IMR-90 (cell line): Measurements from ENCODE around the gene GPR27. TPM values are rescaled to one million over a fixed set of nuclear protein-coding genes. Genes with fewer than 3 reads are reported as not detected.

Experiments used
- ATAC-seq: fragments of 200-7000 bp; cut with Tn5 transposase; 2 replicates; pipeline ENCODE4 v1.9.1; 2020; ENCODE audit warnings: low read depth, mild to moderate bottlenecking, moderate library complexity
- Bru-seq: library from RNA; stranded (reverse); fragments of 400-500 nt; gene quantifications from one replicate; lab custom pipeline; 2021; lab: Mats Ljungman, UMichigan
- BruChase-seq, 2 experiments: library from RNA; stranded (reverse); fragments of 400-500 nt; gene quantifications; one replicate each; lab custom pipeline; 2021; lab: Mats Ljungman, UMichigan
- BruUV-seq: library from RNA; stranded (reverse); fragments of 400-500 nt; replicated peaks from 2 replicates; lab custom pipeline; 2021; lab: Mats Ljungman, UMichigan
- CTCF ChIA-PET: fragments of 300-600 bp; formaldehyde crosslinking; extraction: SDS; loops from one replicate; lab custom pipeline; 2021; ENCODE audit warnings: antibody characterized with exemption; lab: Yijun Ruan, JAX
- POLR2A ChIA-PET: fragments of 300-600 bp; sonication (Branson Sonifier 250); formaldehyde crosslinking; loops from one replicate; lab custom pipeline; 2022; ENCODE audit warnings: antibody characterized with exemption; ENCODE audit not compliant: unreplicated experiment; lab: Charles Lee
- DNase-seq: peaks from one replicate; pipeline ENCODE4 v3.0.0; 2013
- H2AFZ ChIP-seq: replicated peaks from 2 replicates; pipeline ENCODE3; 2013; ENCODE audit warnings: low read length, mild to moderate bottlenecking; ENCODE audit not compliant: poor library complexity
- H2AK5ac ChIP-seq: 2 replicates; pipeline ENCODE4 v1.6.1; 2013; ENCODE audit warnings: low read depth, low read length, inconsistent platforms
- H2AK9ac ChIP-seq: replicated peaks from 2 replicates; pipeline ENCODE3; 2013; ENCODE audit warnings: mild to moderate bottlenecking, low read depth, low read length, moderate library complexity; ENCODE audit not compliant: poor library complexity
- H2BK120ac ChIP-seq: 2 replicates; pipeline ENCODE4 v1.6.1; 2013; ENCODE audit warnings: low read depth, low read length, inconsistent platforms
- H2BK15ac ChIP-seq: 3 replicates; pipeline ENCODE4 v1.6.1; 2013; ENCODE audit warnings: low read depth, low read length, inconsistent platforms
- H2BK20ac ChIP-seq: 2 replicates; pipeline ENCODE4 v1.6.1; 2013; ENCODE audit warnings: low read depth, mild to moderate bottlenecking, inconsistent platforms, low read length, moderate library complexity
- H2BK5ac ChIP-seq: 2 replicates; pipeline ENCODE4 v1.6.1; 2013; ENCODE audit warnings: mild to moderate bottlenecking, low read depth, low read length, inconsistent platforms; ENCODE audit not compliant: poor library complexity, severe bottlenecking
- H3K14ac ChIP-seq: replicated peaks from 2 replicates; pipeline ENCODE4 v1.6.1; 2013; ENCODE audit warnings: low read depth, low read length, inconsistent platforms
- H3K18ac ChIP-seq: 2 replicates; pipeline ENCODE4 v1.6.1; 2013; ENCODE audit warnings: low read depth, low read length, control low read depth
- H3K23ac ChIP-seq: 2 replicates; pipeline ENCODE4 v1.6.1; 2013; ENCODE audit warnings: low read depth, low read length, inconsistent platforms
- H3K27ac ChIP-seq: 2 replicates; pipeline ENCODE4 v1.5.1; 2013; ENCODE audit warnings: mild to moderate bottlenecking, control low read depth, low read length; ENCODE audit not compliant: insufficient read depth
- H3K27me3 ChIP-seq: 2 replicates; pipeline ENCODE4 v1.6.1; 2013; ENCODE audit warnings: low read length; ENCODE audit not compliant: control insufficient read depth, insufficient read depth
- H3K36me3 ChIP-seq: 2 replicates; pipeline ENCODE4 v1.6.1; 2013; ENCODE audit warnings: low read length, mixed read lengths; ENCODE audit not compliant: control insufficient read depth, insufficient read depth
- H3K4ac ChIP-seq: 2 replicates; pipeline ENCODE4 v1.6.1; 2013; ENCODE audit warnings: low read depth, low read length, inconsistent platforms
- H3K4me1 ChIP-seq: 2 replicates; pipeline ENCODE4 v1.6.1; 2013; ENCODE audit warnings: low read length, mixed read lengths; ENCODE audit not compliant: control insufficient read depth, insufficient read depth
- H3K4me2 ChIP-seq: 2 replicates; pipeline ENCODE4 v1.6.1; 2013; ENCODE audit warnings: low read depth, mild to moderate bottlenecking, control low read depth, low read length, moderate library complexity
- H3K4me3 ChIP-seq: 2 replicates; pipeline ENCODE4 v1.5.1; 2013; ENCODE audit warnings: low read depth, mild to moderate bottlenecking, control low read depth, low read length, moderate library complexity; ENCODE audit not compliant: insufficient read depth
- H3K56ac ChIP-seq: 2 replicates; pipeline ENCODE4 v1.6.1; 2013; ENCODE audit warnings: low read length, inconsistent platforms; ENCODE audit not compliant: insufficient read depth; ENCODE audit errors: extremely low read depth
- H3K79me1 ChIP-seq, 2 experiments: 2 replicates each; pipeline ENCODE4 v1.6.1; 2013; ENCODE audit warnings: low read length in 2 of 2, inconsistent platforms in 1 of 2, low read depth in 1 of 2
- H3K9ac ChIP-seq: 2 replicates; pipeline ENCODE4 v1.6.1; 2013; ENCODE audit warnings: low read depth, low read length, control low read depth
- H3K9me1 ChIP-seq: 2 replicates; pipeline ENCODE4 v1.6.1; 2013; ENCODE audit warnings: low read length, inconsistent platforms; ENCODE audit not compliant: insufficient read depth
- H3K9me3 ChIP-seq: 2 replicates; pipeline ENCODE4 v1.6.1; 2013; ENCODE audit warnings: low read length; ENCODE audit not compliant: control insufficient read depth, insufficient read depth
- H4K20me1 ChIP-seq: 2 replicates; pipeline ENCODE4 v1.6.1; 2013; ENCODE audit warnings: low read length, inconsistent platforms; ENCODE audit not compliant: insufficient read depth
- H4K5ac ChIP-seq: 2 replicates; pipeline ENCODE4 v1.6.1; 2013; ENCODE audit warnings: mild to moderate bottlenecking, low read depth, low read length, control low read depth
- H4K8ac ChIP-seq, 2 experiments: 2 replicates each; pipeline ENCODE4 v1.6.1; 2013; ENCODE audit warnings: low read depth in 2 of 2, low read length in 2 of 2, control low read depth in 1 of 2, inconsistent platforms in 1 of 2
- H4K91ac ChIP-seq: 2 replicates; pipeline ENCODE4 v1.6.1; 2013; ENCODE audit warnings: low read depth, low read length, inconsistent platforms; ENCODE audit not compliant: insufficient read depth
- BHLHE40 ChIP-seq: fragments of 150-350 bp; IDR thresholded peaks from 2 replicates; pipeline ENCODE4 v1.6.1; 2016; ENCODE audit warnings: mild to moderate bottlenecking, low read depth, low read length
- CEBPB ChIP-seq: IDR thresholded peaks from 2 replicates; pipeline ENCODE4 v1.6.1; 2012; ENCODE audit warnings: low read depth, low read length, improper control_type of control experiment
- ELK1 ChIP-seq: fragments of 150-350 bp; IDR thresholded peaks from 2 replicates; pipeline ENCODE4 v1.6.1; 2016; ENCODE audit warnings: low read depth, mild to moderate bottlenecking, low read length, moderate library complexity, borderline replicate concordance
- FOS ChIP-seq: fragments of 150-350 bp; IDR thresholded peaks from 2 replicates; pipeline ENCODE4 v1.6.1; 2016; ENCODE audit warnings: low read depth, low read length
- MAFK ChIP-seq: IDR thresholded peaks from 2 replicates; pipeline ENCODE4 v1.6.1; 2012; ENCODE audit warnings: low read depth, low read length, improper control_type of control experiment
- MXI1 ChIP-seq: IDR thresholded peaks from 2 replicates; pipeline ENCODE4 v1.6.1; 2012; ENCODE audit warnings: low read depth, mild to moderate bottlenecking, low read length, moderate library complexity, borderline replicate concordance
- NFE2L2 ChIP-seq: fragments of 150-350 bp; IDR thresholded peaks from 2 replicates; pipeline ENCODE4 v1.6.1; 2016; ENCODE audit warnings: low read depth, mild to moderate bottlenecking, low read length
- POLR2A ChIP-seq: IDR thresholded peaks from 2 replicates; pipeline ENCODE4 v1.6.1; 2012; ENCODE audit warnings: mild to moderate bottlenecking, low read depth, low read length
- RAD21 ChIP-seq: IDR thresholded peaks from 2 replicates; pipeline ENCODE4 v1.6.1; 2012; ENCODE audit warnings: low read length, improper control_type of control experiment
- SMC3 ChIP-seq: fragments of 150-350 bp; IDR thresholded peaks from 2 replicates; pipeline ENCODE4 v1.6.1; 2016; ENCODE audit warnings: low read depth, mild to moderate bottlenecking, antibody characterized with exemption, low read length, moderate library complexity
- USF2 ChIP-seq: fragments of 150-350 bp; IDR thresholded peaks from 2 replicates; pipeline ENCODE4 v1.6.1; 2017; ENCODE audit warnings: mild to moderate bottlenecking, antibody characterized with exemption, low read length, low read depth
- WGBS, 2 experiments: methylation state at CpG; one replicate each; pipeline versions ENCODE4 v1.1.5 to v1.1.7; 2013; ENCODE audit warnings: missing lambda C conversion rate in 2 of 2; ENCODE audit not compliant: insufficient read length in 1 of 2; ENCODE audit errors: extremely low coverage in 2 of 2; 5-methylcytosine and 5-hydroxymethylcytosine counted together
- dilution Hi-C: fragments of 300-500 bp; cut with HindIII; formaldehyde crosslinking; loops from one replicate; pipeline ENCODE4 v1.14.3; 2018; ENCODE audit warnings: low sequenced_read_pairs; ENCODE audit not compliant: unreplicated experiment
- in situ Hi-C: fragments of 300-500 bp; cut with MboI; formaldehyde crosslinking; loops from 3 replicates; pipeline ENCODE4 v1.14.3; 2019; ENCODE audit warnings: low sequenced_read_pairs, inconsistent platforms, mixed read lengths
- intact Hi-C: fragments of 100-400 bp; cut with micrococcal nuclease; formaldehyde crosslinking; loops from 2 replicates; pipeline ENCODE4 v1.10.0; 2022
- long read RNA-seq: library from polyadenylated mRNA; unstranded; transcript quantifications from one replicate; pipeline ENCODE4 v2.0.0, GENCODE V29; 2021; ENCODE audit not compliant: unreplicated experiment
- polyA plus RNA-seq, 3 experiments: library from polyadenylated mRNA; depleted of rRNA; stranded (reverse); fragments of >200 nt; gene quantifications; 2 replicates each; pipeline ENCODE4 v1.2.3, GENCODE V29; 2012; ENCODE audit warnings: low replicate concordance in 1 of 3
- total RNA-seq: library from RNA; depleted of rRNA; stranded (reverse); fragments of >200 nt; gene quantifications from 2 replicates; pipeline ENCODE4 v1.2.3, GENCODE V29; 2012; rRNA removed

The GPR27 gene, protein sequence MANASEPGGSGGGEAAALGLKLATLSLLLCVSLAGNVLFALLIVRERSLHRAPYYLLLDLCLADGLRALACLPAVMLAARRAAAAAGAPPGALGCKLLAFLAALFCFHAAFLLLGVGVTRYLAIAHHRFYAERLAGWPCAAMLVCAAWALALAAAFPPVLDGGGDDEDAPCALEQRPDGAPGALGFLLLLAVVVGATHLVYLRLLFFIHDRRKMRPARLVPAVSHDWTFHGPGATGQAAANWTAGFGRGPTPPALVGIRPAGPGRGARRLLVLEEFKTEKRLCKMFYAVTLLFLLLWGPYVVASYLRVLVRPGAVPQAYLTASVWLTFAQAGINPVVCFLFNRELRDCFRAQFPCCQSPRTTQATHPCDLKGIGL
- total RNA-seq (not detected in 2 replicates), polyA plus RNA-seq (2012; rRNA removed) (not detected in 2 replicates), Bru-seq, nascent RNA (not detected), BruChase-seq, experiment 1, labeled RNA remaining after a 6-hour chase (not detected), BruChase-seq, experiment 2, labeled RNA remaining after a 2-hour chase (not detected)
- polyA plus RNA-seq (2012; cell fraction: cytosol; rRNA removed): not detected in 2 replicates
- not detected in 2 replicates for polyA plus RNA-seq (2012; cell fraction: nucleus; rRNA removed; ENCODE audit: low replicate concordance)
- long read RNA-seq: 0 reads

GRCh38 chr3:71753701-71754609, at the start of gene GPR27:
Gene GPR27 (plus strand): TSS chr3:71753855. CDS start chr3:71754050, 195 bp downstream.
- 1% methylated on average over 80 of the region's 131 CpGs; no CpG with 5 or more reads in 1 of the 2 experiments for WGBS, 2 experiments
- CTCF ChIA-PET: no interaction called here
- no peak within 1 kb of the TSS for H2AK9ac ChIP-seq

More at GRCh38 chr3:71753701-71754609, at the start of gene GPR27:
- no peak within 1 kb of the TSS for H3K14ac ChIP-seq
- no peak within 1 kb of the TSS for H2BK15ac ChIP-seq
- intact Hi-C loops (no loop called here), in situ Hi-C loops (no loop called here), dilution Hi-C loops (no loop called here)
- no peaks in the 10 kb centered on the region for H3K9me3 ChIP-seq
- H2BK5ac ChIP-seq: no peak within 1 kb of the TSS
- H3K27me3 ChIP-seq: peaks cover 53% of the 10 kb centered on the region
- H4K8ac ChIP-seq: no peak within 1 kb of the TSS
- no TSS peak for BruUV-seq
- H3K79me1 ChIP-seq: no peaks in the 10 kb centered on the region
- no peak within 1 kb of the TSS for H3K23ac ChIP-seq
- no peak within 1 kb of the TSS for H2BK20ac ChIP-seq
- no peak within 1 kb of the TSS for H3K4ac ChIP-seq
- H3K56ac ChIP-seq: no peak within 1 kb of the TSS
- POLR2A ChIA-PET: no interaction called here
- no peak within 1 kb of the TSS for H3K9ac ChIP-seq
- H2AK5ac ChIP-seq: no peak within 1 kb of the TSS
- ATAC-seq (peak; percentile 77), DNase-seq (peak; percentile 12)
- peak within 1 kb of the TSS; percentile 93 for H3K4me2 ChIP-seq
- H3K4me3 ChIP-seq: peak within 1 kb of the TSS; percentile 32; the same call in 1 of the 2 replicates
- H3K27ac ChIP-seq: no peak within 1 kb of the TSS
- H4K91ac ChIP-seq: no peak within 1 kb of the TSS
- H2AFZ ChIP-seq: peak within 1 kb of the TSS; percentile 69
- no peaks in the 10 kb centered on the region for H4K20me1 ChIP-seq
- H3K4me1 ChIP-seq: no peaks in the 10 kb centered on the region
- H3K36me3 ChIP-seq: no peaks in the 10 kb centered on the region
- no peak within 1 kb of the TSS for H4K5ac ChIP-seq
- no peaks in the 10 kb centered on the region for H3K9me1 ChIP-seq
- no peak within 1 kb of the TSS for H3K18ac ChIP-seq
- H2BK120ac ChIP-seq: no peak within 1 kb of the TSS
- TF ChIP-seq ELK1: no peak
- TF ChIP-seq BHLHE40: no peak
- no peak for TF ChIP-seq RAD21
- TF ChIP-seq USF2: no peak
- no peak for TF ChIP-seq NFE2L2
- TF ChIP-seq FOS: no peak
- no peak for TF ChIP-seq MAFK
- no peak for TF ChIP-seq MXI1
- no peak for TF ChIP-seq SMC3
- no peak for TF ChIP-seq CEBPB
- no peak for TF ChIP-seq POLR2A
